Medulla oblongata (tissue), 1 donor: Measurements from ENCODE around the gene VPS41.

Experiments used
- DNase-seq: peaks from one replicate; pipeline ENCODE4 v3.0.0-alpha.2; 2015; ENCODE audit errors: extremely low spot score

Gene VPS41

GRCh38 chr7:38905056-38905759 is 3.8 kb downstream of the VPS41 start:
- DNase-seq: no peak

DNA sequence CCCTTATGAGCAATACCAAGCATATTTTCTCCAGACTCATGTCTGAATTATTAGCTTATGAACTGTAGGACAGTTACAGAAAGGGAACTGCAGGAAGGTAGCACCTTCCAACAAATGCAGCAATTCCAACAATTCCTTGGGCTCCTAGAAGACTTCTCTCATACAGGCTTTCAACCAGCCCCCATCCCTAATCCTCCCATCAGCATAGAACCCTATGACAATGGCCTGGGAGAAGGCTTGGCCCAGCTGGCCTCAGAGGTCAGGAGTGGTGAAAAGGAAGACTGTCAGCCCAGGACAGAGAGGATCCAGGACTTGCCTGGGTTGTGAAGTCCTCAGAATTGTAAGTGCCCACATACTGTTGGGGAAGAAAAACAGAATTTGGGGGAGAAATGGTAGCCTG is 5.9 kb downstream of the VPS41 start:
- no peak for DNase-seq

GRCh38 chr7:38902449-38902848 is 6.5 kb downstream of the VPS41 start:
- DNase-seq: no peak

GRCh38 chr7:38893061-38893460 is 15.9 kb downstream of the VPS41 start:
- DNase-seq: no peak

- DNase-seq: no peak
These were observed 18.4 kb downstream of the VPS41 start for GRCh38 chr7:38890597-38890996.

- DNase-seq: no peak
These were observed 19.0 kb downstream of the VPS41 start for GRCh38 chr7:38889872-38890432.

- DNase-seq: no peak
These were observed 19.9 kb downstream of the VPS41 start for GRCh38 chr7:38889079-38889478.

DNA sequence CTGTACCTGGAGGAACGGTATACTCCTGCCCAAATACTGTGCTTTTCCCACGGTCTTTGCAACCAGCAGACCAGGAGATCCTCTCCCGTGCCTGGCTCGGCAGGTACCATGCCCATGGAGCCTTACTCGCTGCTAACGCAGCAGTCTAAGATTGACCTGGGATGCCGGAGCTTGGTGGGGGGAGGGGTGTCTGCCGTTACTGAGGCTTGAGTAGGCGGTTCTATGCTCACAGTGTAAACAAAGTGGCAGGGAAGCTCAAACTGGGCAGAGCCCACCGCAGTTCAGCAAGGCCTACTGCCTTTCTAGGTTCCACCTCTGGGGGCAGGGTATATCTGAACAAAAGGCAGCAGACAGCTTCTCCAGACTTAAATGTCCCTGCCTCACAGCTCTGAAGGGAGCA is 22.7 kb downstream of the VPS41 start:
- DNase-seq: no peak

GRCh38 chr7:38883706-38884105 is 25.3 kb downstream of the VPS41 start:
- no peak for DNase-seq

- no peak for DNase-seq
These were observed 26.9 kb downstream of the VPS41 start for GRCh38 chr7:38881947-38882684.

GRCh38 chr7:38881015-38881414 is 28.0 kb downstream of the VPS41 start:
- peak; percentile 38 for DNase-seq

DNA sequence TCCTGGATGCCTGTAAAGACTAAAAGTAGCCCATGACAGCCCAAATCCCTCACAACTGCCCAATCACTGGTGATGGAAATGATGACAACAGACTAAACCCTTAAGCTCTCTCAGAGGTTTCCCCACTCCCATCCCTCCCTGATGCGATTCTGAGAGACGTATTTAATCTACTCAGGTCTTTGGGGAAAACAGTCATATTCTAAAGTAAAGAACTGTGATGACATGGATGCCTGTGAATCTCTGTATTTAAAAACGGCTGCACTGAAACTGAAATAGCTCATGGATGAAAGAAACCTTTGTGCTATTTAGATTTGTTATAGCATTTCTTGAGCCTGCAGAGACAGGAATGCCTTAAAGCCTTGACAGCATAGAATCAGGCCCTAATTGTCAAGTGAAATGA is 28.5 kb downstream of the VPS41 start:
- peak; percentile 31 for DNase-seq

- no peak for DNase-seq
These were observed 29.0 kb downstream of the VPS41 start for GRCh38 chr7:38880035-38880434.

DNA sequence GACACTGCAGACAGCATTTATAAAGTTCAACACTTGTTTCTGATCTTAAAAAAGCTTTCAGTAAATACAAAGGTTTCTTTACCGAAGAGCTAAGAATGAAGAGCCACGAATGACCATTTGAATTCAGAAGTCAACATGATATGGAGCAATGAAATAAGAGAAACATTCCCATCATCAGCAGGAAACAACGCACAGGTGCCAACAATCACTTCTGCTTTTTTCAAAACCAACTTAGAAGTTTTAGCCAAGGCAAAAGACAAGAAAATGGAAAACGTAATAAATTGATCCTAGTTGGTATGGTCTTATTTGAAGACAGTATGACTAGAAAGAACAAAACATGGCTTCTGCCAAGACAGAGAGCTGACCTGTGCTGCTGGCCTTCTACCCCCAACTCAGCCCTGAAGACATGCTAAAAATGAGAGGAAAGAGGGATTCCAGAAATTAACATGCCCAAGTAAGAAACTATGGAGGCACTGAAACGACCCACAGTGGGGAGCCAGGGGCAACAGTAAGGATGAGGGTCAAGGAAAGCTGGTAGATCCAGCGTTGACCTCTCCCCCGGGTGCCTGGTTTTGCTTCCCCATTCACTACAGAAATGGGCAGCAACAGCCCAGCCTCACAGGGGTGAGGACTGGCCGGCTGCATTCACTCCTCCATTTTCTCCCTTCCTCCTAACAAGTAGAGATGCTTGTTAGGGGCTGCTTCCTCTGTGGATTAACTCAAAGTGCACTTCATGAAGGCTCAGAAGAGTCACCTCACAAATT is 30.1 kb downstream of the VPS41 start:
- DNase-seq: no peak

DNA sequence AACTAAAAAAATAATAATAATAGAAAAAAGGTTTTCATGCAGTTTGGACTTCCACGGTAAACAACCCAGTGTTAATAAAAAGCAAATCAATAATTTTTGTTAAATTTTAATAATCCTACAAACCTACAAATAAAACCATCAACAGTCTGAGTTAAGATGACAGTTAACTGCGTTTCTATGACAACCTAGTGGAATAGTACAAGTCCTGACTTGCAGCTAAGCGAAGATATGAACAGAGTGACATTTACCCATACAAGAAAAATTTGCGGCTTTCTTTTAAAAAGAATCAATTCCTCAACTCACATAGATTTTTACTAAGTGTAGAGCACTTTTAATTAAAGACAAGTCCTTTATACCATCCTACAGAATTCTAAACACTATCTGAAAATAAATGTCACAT is 35.6 kb downstream of the VPS41 start:
- DNase-seq: no peak

GRCh38 chr7:38872202-38872601 is 36.8 kb downstream of the VPS41 start:
- DNase-seq: no peak

DNA sequence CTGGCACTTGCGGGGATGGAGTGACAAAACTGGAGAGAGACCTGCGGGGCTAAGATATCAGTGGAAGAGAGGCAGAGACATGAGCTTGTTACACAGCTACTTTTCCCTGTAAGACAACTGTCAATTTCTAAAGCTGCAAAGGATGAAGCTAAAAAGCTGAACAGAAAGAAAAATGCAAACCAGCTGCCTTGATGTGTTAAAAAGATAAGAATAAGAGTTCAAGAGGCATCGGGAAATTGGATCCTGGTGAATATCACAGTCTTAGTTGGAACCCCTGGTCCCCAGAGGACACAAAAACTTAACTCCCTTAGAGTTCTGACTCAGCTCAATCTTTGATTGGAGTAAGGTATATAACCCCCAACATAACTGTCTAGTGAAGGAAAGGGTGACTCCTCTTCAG is 38.8 kb downstream of the VPS41 start:
- DNase-seq: no peak

DNA sequence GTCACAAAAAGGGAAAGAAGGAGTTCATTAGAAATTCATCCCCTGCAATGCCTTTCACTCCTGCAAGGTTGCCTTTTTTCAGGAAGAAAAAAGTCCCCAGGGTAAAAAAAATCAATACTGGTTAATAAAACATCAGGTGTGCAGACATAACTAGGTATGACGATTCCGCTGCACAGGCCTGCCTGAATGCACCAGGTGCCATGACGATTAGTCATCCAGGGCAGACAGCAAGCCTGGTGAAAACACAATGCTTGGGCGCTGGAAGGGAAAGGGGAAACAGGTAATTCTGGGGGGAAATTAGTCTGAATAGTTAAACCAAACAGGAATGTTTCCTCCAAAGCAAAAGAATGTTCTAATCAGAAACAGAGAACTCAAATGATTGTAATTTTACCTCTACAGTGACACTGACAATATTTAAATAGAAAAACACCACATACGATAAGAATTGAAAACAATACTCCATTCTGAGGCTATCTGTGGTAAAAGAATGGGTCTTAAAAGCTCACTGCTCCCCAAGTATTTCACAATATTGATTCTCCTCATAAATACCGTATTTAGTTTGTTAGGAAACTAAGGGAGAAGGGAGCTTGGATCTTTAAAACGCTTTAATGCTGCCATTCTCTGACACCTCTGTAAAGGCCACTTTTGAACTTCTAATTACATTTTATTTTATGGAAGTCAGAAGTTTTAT is 45.2 kb downstream of the VPS41 start:
- no peak for DNase-seq

GRCh38 chr7:38862666-38863065 is 46.3 kb downstream of the VPS41 start:
- DNase-seq: no peak

DNA sequence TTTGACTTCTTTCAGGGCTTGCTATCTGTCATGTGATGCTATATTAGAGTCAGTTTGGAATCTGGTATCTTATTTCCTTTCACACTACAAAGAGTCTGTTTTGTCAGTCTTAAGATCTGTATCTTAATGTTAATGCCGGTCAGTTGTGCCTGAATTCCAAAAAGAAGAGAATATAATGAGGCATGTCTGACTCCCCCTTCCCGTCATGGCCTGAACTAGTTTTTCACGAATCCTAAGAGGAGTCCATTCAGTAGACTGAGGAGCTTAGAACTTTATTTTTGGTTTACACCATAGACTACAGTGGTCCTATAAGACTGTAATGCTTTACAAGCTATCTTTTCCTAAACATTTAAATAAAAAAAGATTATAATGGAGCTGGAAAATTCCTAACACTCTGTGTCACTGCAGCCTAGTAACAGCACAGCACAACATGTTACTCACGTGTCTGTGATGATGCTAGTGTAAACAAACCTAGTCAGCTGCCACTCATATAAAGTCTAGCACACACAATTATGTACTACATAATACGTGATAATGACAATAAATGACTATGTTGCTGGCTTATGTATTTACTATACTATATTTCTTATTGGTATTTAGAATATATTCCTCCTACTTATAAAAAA is 50.6 kb downstream of the VPS41 start:
- DNase-seq: no peak

DNA sequence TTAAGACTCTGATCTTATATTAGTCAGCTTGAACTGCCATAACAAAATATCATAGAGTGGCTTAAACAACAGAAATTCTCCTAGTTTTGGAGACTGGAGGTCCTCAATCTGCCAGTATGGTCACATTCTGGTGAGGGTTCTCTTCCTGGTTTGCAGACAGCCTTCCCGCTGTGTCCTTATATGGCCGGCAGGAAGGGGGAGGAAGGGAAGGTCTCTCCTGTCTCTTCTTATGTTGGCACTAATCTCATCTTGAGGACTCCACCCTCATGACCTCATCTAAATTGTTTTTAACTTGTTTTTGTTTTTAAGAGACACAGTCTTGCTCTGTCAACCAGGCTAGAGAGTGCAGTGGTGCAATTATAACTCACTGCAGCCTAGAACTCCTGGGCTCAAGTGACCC is 53.1 kb downstream of the VPS41 start:
- DNase-seq: no peak
